HG03175 (cell line): ENCODE data around the gene STMP1.

Experiments
- ATAC-seq: cut with Tn5 transposase; IDR thresholded peaks from one replicate; pipeline ENCODE4 v1.9.1; 2021; ENCODE audit warnings: mild to moderate bottlenecking, moderate library complexity; ENCODE audit not compliant: unreplicated experiment

STMP1 gene

GRCh38 chr7:135718794-135719437 lies 56.6 kb downstream of the STMP1 start:
- ATAC-seq: no peak

- ATAC-seq: no peak
These were observed 57.4 kb downstream of the STMP1 start for GRCh38 chr7:135719688-135720087.

- ATAC-seq: no peak
These were observed 59.0 kb downstream of the STMP1 start for GRCh38 chr7:135721198-135721820.

- no peak for ATAC-seq
These were observed 61.1 kb downstream of the STMP1 start for GRCh38 chr7:135723411-135723810.
